Mucosa of rectum (tissue), 2 donors: Measurements from ENCODE around the gene ICAM3.
A peak's percentile ranks its signal among the peaks of the same experiment; 100 is the strongest.

Source experiments
- H3K27ac ChIP-seq, 2 donors: one replicate each; pipeline ENCODE4 v1.7.0; 2013; ENCODE audit warnings: inconsistent platforms in 2 of 2, low read depth in 2 of 2, low read length in 2 of 2
- H3K27me3 ChIP-seq, 2 donors: one replicate each; pipeline ENCODE4 v1.7.0; 2013; ENCODE audit warnings: low read length in 2 of 2; ENCODE audit not compliant: control insufficient read depth in 2 of 2, insufficient read depth in 2 of 2
- H3K36me3 ChIP-seq, 2 donors: one replicate each; pipeline ENCODE4 v1.7.0; 2013; ENCODE audit warnings: low read length in 2 of 2; ENCODE audit not compliant: control insufficient read depth in 2 of 2, insufficient read depth in 2 of 2
- H3K4me1 ChIP-seq, 2 donors: one replicate each; pipeline ENCODE4 v1.7.0; 2013; ENCODE audit warnings: low read length in 2 of 2, mild to moderate bottlenecking in 1 of 2; ENCODE audit not compliant: control insufficient read depth in 2 of 2, insufficient read depth in 2 of 2
- H3K4me3 ChIP-seq, 2 donors: one replicate each; pipeline ENCODE4 v1.7.0; 2013; ENCODE audit warnings: low read length in 2 of 2
- H3K9ac ChIP-seq, 2 donors: one replicate each; pipeline ENCODE4 v1.7.0; 2013; ENCODE audit warnings: low read length in 2 of 2, low read depth in 1 of 2, mild to moderate bottlenecking in 1 of 2
- H3K9me3 ChIP-seq, 2 donors: one replicate each; pipeline ENCODE4 v1.7.0; 2013; ENCODE audit warnings: low read length in 2 of 2; ENCODE audit not compliant: control insufficient read depth in 2 of 2
- donor health status: healthy.
- donor health status: Normal muscosa, but diverticular disease.

The ICAM3 gene

DNA sequence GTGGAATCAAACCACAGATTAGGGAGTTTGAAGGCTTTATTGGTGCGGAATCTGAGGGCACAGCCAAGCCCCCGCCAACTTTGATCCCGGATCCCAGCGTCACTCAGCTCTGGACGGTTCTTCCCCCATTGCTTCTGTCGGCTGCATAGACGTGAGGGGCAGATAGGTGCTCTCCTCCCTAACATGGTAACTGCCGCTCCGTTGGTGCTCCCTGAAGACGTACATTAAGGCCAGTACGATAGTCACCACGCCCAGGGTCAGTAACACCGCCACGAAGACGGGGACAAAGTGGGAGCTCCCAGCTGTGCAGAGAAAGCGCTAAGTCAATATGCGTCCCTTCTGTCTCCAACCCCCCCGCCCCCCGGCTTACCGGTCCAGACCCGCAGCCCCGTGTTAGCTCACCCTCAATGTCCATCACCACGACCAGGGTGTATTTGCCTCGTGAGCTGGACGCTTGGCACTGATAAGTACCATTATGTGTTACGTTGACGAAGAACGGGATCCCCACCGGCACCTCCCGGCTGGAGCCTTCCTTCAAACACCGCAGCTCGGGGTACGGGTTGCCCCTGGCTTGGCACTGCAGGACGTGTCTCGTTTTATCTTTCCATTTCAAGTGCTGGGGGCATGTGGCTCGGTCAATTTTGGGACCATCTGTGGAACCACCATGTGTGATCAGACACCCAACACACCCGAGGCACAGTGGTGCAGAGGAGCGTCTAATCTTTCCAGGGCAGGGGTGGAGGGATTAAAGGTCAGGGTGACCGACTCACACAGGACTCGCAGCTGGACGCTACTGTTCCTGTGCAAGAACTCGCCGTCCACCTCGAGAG lies 5.5 kb downstream of the ICAM3 start:
- Histone ChIP-seq H3K4me1 (peaks cover 23 to 25% of the 10 kb centered on the region in 2 donors), H3K9me3 (no peaks in the 10 kb centered on the region), H3K36me3 (peaks cover 11 to 14% of the 10 kb centered on the region in 2 donors), H3K9ac (peak overlapping the region; percentile 72 to 84), H3K4me3 (peak overlapping the region; percentile 87 to 95), H3K27me3 (no peaks in the 10 kb centered on the region), H3K27ac (peak overlapping the region; percentile 85 to 89)

DNA sequence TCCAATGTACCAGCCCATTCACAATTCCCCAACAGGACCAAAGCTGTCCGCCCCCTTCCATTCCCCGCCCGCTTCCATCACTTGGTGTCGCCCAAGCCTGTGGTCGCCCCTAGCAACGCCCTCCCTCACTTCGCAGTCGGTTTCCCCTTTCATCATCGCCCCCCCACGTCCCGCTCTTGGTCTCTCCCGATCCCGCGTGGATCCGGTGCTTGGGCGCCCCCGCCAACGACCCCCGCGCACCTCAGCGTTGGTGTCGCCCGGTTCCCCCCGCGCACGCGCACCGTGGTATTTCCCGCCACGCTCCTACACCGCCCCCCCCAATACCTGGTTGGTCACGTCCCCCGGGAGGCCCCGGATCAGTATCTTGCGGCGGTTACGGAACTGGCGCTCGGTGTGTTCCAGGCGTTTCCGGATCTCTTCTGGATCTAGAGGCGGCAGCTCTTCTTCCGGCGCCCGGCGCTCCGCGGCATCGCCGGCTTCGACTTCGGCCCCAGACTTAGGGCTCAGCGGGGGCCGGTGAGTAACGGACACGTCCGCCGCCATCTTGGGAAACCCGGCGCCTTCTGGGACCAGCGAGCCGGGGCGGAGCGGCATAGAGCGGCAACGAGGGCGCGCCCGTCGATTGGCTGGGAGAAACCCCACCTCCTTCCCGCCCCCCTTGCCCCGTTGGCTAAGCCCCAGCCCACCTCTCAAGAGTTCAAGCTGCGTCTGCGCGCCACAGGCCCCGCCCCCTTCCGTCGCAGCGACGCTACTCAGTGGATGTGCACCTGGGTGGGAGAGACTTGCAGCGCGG lies 6.3 kb downstream of the ICAM3 start, which contains the start of gene RAVER1:
TSS of gene RAVER1 (minus strand) at position 565 of the 793 bp plus-strand sequence. CDS start at position 543, 22 bp downstream.
- Histone ChIP-seq H3K9ac (peak within 1 kb of the TSS; percentile 72 to 84), H3K27me3 (no peaks in the 10 kb centered on the region), H3K36me3 (peaks cover 19 to 22% of the 10 kb centered on the region in 2 donors), H3K4me1 (peaks cover 23 to 25% of the 10 kb centered on the region in 2 donors), H3K9me3 (no peaks in the 10 kb centered on the region), H3K27ac (peak within 1 kb of the TSS; percentile 85 to 89), H3K4me3 (peak within 1 kb of the TSS; percentile 87 to 95)

DNA sequence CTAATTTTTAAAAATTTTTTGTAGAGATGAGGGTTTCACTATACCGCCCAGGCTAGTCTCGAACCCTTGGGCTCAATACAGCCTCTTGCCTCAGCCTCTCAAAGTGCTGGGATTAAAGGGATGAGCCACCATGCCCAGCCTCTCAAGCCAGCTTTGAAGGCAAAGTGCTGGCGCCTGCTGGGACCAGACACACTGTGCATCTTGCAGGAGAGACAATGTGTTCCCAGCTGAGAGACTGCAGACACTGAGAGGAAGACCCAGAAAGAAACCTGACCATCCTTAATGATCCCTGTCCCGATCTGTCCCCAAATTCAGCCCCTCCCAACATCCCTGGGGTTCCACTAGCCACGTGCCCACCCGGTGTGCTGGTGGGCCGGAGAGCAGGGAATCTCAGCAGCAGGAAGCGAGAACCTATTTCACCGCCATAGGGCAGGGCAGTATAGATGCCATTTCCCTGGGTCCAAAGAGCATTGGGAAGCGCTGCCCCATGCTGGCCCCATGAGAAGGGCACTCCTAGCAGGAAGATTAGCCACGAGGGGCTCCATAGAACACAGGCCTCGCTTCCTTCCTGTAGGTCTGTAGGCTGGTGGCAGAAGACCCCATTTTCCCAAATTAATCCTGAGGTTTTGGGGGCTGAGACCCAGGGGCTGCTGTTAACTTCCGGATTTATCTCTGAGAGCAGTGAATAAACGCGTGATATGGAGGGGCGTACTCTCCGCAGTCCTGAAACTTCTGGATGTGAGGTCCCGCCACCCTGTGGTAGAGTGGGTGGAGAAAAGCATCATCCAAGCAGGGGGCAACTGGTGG lies 7.1 kb downstream of the ICAM3 start:
- Histone ChIP-seq H3K9me3 (no peaks in the 10 kb centered on the region), H3K4me3 (peak overlapping the region; percentile 87 to 95), H3K9ac (peak overlapping the region; percentile 72 to 81), H3K4me1 (peaks cover 23 to 25% of the 10 kb centered on the region in 2 donors), H3K27ac (peak overlapping the region; percentile 85 to 89), H3K27me3 (no peaks in the 10 kb centered on the region), H3K36me3 (peaks cover 27 to 30% of the 10 kb centered on the region in 2 donors)

DNA sequence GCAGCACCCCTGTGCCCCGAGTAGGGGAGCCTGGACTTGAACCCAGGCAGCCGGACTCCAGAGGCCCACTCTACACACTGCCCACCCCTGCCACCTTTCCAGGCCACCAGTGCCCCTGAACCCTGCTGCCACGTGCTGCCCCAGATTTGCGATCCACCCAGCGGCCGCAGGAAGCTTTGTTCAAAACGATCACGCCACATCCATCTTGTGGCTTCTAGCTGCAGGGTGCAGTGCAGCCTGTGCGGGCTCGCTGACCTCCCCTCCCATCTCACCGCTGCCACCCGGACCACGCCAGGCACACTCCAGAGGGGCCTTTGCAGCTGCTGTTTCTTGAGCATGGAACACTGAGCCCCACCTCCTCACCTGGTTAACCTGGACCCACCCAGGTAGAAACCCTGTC lies 9.9 kb downstream of the ICAM3 start:
- H3K4me1 ChIP-seq = peaks cover 23 to 25% of the 10 kb centered on the region in 2 donors
- H3K9ac ChIP-seq = no peak overlapping the region
- no peaks in the 10 kb centered on the region for H3K27me3 ChIP-seq
- no peak overlapping the region for H3K27ac ChIP-seq
- peaks cover 34 to 47% of the 10 kb centered on the region in 2 donors for H3K36me3 ChIP-seq
- H3K9me3 ChIP-seq = no peaks in the 10 kb centered on the region
- H3K4me3 ChIP-seq = no peak overlapping the region

DNA sequence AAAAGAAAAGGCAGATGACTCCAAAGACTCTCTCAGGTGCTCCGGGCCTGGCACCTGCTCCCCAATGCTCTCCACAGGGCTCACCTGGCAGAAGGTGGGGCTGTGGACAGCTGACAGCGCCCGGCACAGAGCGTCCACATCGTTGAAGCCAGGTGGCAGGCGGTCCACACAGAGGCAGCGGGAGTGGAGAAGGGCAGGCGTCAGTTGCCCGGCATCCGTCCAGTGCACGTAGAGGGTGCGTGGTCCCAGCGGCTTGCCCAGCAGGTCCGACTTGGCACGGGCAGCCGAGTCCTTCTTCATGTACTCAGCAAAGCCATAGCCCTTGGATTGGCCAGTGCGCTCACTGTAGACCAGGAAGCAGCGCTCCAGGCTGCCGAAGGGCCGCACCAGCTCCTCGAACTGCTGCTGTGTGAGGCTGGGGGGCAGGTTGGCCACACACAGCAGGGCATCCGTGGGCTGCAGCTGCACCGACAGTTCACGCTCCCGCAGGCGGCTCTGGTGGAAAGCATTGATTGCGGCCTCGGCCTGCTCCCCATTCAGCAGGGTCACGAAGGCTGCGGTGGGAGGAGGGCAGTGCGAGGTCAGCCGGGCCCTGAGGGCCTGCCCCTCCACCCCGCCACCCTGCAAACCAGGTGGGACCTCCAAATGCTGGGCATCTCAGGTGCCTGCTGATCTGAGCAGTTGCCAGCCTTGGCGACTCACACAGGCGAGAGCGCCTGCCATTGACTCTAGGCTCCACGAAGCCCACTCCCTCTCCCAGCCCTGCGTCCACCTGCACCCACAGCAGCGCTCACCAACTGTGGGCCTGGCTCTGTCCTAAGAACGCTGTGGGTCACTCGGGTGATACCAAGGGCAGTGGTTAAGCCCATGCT lies 10.6 kb downstream of the ICAM3 start:
- no peak overlapping the region for H3K27ac ChIP-seq
- no peak overlapping the region for H3K9ac ChIP-seq
- no peaks in the 10 kb centered on the region for H3K27me3 ChIP-seq
- H3K4me3 ChIP-seq = no peak overlapping the region
- H3K36me3 ChIP-seq = peaks cover 34 to 48% of the 10 kb centered on the region in 2 donors
- H3K9me3 ChIP-seq = no peaks in the 10 kb centered on the region
- peaks cover 17 to 18% of the 10 kb centered on the region in 2 donors for H3K4me1 ChIP-seq

DNA sequence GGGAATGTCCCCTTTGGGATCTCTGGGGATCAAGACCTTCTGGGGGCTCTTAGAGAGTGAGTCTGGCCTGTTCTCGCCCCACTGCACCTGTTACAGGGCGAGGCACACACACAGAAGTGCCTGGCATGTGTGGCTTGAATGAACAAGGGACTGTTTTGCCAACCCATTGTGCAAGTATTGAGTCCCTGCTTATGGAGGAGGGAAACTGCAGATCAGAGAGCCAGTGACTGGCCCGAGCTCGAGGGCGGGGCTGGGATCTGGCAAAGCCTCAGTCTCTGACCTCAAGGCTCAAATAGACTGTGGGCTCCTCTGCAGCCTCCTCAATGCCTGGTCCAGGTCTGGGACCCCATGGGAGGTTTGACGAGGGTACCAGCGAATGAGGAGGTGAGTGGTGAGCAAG lies 11.6 kb downstream of the ICAM3 start:
- H3K4me3 ChIP-seq = no peak overlapping the region

DNA sequence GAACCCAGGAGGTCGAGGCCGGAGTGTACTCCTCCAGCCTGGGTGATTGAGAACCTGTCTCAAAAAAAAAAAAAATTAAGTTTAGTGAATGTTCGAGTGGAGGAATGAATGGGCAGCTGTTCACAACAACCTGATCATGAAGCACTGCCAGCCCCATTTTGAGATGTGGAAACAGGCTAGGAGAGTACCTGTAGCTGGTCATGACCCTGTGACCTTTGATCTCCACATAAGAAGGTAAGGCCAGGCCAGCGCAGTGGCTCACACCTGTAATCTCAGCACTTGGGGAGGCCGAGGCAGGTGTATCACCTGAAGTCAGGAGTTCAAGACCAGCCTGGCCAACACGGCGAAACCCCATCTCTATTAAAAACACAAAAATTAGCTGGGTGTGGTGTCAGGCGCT lies 13.7 kb downstream of the ICAM3 start:
- H3K27ac ChIP-seq = no peak overlapping the region
- H3K9ac ChIP-seq = no peak overlapping the region
- H3K36me3 ChIP-seq = peaks cover 46 to 69% of the 10 kb centered on the region in 2 donors
- H3K4me1 ChIP-seq = peaks cover 24% of the 10 kb centered on the region in 2 donors
- H3K9me3 ChIP-seq = no peaks in the 10 kb centered on the region
- H3K4me3 ChIP-seq = no peak overlapping the region
- no peaks in the 10 kb centered on the region for H3K27me3 ChIP-seq

More for the DNA sequence above, 11.6 kb downstream of the ICAM3 start:
- H3K27ac ChIP-seq = no peak overlapping the region
- H3K27me3 ChIP-seq = no peaks in the 10 kb centered on the region
- H3K4me1 ChIP-seq = peaks cover 17 to 18% of the 10 kb centered on the region in 2 donors
- peaks cover 34 to 55% of the 10 kb centered on the region in 2 donors for H3K36me3 ChIP-seq
- no peak overlapping the region for H3K9ac ChIP-seq
- H3K9me3 ChIP-seq = no peaks in the 10 kb centered on the region

DNA sequence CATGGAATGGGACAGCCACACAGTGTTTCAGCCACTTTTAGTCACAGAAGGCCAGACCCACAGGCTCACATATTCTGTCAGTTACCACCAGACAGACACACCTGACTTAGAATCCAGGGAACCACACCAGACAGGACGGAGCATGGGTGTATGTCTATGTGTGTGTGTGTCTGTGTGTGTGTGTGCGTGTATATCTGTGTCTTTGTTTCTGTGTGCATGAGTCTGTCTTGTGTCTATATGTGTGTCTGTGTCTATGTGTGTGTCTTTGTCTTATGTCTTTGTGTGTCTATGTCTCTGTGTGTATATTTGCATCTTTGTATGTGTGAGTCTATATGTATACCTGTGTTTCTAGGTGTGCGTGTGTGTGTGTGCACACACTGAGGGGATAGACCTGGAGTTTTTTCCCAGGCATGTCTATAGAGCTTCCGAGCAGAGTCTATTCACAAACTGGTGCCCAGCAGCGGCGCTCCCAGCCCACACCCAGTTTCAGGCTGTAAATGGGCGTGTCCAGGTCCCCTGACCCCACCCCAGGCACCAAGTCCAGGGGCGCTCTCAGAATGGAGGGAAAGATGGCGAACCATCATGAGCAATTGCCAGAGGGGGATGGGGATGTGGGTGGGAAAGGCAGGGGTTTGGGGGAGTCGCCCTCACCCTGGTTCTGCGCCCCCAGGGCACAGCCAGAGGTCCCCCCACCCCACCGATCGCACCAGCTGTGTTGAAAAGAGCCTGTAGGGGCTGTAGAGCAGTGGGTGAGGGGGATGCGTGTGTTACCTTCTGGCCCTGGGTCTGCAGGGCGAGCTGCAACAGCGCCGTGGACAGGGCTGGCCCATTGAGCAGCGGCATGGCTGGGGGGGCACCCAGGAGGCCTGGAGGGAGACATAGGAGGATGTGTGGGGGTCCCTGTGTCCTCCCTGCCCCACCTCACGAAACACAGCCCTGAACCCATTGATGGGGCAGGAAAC lies 17.3 kb downstream of the ICAM3 start:
- Histone ChIP-seq H3K9me3 (no peaks in the 10 kb centered on the region), H3K4me1 (peaks cover 24 to 25% of the 10 kb centered on the region in 2 donors), H3K27ac (peak overlapping the region; percentile 85 to 95), H3K4me3 (peak overlapping the region; percentile 23 to 26), H3K9ac (peak overlapping the region; percentile 4 to 75), H3K36me3 (peaks cover 34 to 58% of the 10 kb centered on the region in 2 donors), H3K27me3 (no peaks in the 10 kb centered on the region)
